Measurements from ENCODE around the gene CHEK2. TPM values are rescaled to one million over a fixed set of nuclear protein-coding genes. Genes with fewer than 3 reads are reported as not detected.
"Not testable (repeated sequence)": the region's sequence is repeated elsewhere in the genome, so short reads cannot be mapped to it uniquely, and the experiment has no call there.

Gene CHEK2
- total RNA-seq, 1 donor from 2014 or later: 6.3 TPM

DNA sequence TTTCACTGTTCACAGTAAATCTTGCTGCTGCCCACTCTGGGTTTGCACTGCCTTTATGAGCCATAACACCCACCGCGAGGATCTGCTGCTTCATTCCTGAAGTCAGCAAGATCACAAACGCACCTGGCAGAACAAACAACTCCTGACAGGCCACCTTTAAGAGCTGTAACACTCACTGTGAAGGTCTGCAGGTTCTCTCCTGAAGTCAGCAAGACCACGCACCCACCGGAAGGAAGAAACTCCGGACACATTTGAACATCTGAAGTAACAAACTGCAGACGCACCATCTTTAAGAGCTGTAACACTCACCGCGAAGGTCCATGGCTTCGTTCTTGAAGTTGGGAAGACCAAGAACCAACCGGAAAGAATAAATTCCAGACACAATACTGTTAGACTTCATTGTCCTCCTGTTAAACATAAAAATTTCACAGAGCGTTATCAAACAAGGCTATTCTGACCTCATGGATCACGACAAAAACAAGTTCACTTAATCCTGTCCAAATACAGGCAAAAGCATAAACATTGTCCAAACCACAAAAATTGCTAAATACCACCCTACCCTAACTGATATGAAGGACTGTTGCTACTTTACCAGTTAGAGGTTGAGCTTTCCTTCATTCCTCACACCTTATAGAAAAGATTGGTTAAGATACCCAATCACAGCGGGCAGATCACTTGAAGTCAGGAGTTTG is 27.9 kb upstream of the CHEK2 start:
- H3K27me3 ChIP-seq (ENCODE audit: control insufficient read depth, insufficient read depth, low read length): no peaks in the 10 kb centered on the region
- FAIRE-seq: no peak
- DNase-seq (ENCODE audit: low read depth): no peak

DNA sequence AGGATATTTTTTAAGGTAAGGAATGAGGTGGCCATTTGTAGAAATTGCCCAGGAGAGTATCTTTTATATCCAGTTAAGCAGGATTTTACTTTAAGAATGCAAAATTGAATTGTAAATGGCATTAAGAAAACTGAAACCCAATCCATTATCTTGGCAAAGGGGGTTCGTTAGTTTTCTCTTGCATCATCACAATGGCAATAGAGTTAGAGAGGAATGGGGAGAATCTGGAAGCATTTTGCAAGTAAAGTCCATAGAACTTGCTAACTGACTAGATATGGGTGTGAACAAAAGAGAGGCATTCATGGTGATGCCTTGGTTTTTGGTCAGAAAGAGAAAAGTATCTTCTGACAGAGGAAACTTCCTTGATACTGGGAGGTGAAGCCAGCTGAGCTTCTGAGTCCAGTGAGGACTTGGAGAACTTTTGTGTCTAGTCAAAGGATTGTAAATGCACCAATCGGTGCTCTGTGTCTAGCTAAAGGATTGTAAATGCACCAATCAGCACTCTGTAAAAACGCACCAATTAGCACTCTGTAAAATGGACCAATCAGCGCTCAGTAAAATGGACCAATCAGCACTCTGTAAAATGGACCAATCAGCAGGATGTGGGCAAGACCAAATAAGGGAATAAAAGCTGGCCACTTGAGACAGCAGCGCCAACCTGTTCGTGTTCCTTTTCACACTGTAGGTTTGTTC is 27.2 kb upstream of the CHEK2 start:
- FAIRE-seq: no peak
- no peak for DNase-seq (ENCODE audit: low read depth)
- Histone ChIP-seq H3K27me3 (ENCODE audit: control insufficient read depth, insufficient read depth, low read length) (no peaks in the 10 kb centered on the region), H3K4me3 (ENCODE audit: low read depth, low read length) (no peak overlapping the region), H3K36me3 (ENCODE audit: control insufficient read depth, insufficient read depth, low read length) (no peaks in the 10 kb centered on the region)
- TF ChIP-seq, protein P1, sequence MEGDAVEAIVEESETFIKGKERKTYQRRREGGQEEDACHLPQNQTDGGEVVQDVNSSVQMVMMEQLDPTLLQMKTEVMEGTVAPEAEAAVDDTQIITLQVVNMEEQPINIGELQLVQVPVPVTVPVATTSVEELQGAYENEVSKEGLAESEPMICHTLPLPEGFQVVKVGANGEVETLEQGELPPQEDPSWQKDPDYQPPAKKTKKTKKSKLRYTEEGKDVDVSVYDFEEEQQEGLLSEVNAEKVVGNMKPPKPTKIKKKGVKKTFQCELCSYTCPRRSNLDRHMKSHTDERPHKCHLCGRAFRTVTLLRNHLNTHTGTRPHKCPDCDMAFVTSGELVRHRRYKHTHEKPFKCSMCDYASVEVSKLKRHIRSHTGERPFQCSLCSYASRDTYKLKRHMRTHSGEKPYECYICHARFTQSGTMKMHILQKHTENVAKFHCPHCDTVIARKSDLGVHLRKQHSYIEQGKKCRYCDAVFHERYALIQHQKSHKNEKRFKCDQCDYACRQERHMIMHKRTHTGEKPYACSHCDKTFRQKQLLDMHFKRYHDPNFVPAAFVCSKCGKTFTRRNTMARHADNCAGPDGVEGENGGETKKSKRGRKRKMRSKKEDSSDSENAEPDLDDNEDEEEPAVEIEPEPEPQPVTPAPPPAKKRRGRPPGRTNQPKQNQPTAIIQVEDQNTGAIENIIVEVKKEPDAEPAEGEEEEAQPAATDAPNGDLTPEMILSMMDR (IDR thresholded peaks at IDR 0.05; ENCODE audit: insufficient read depth, low read length, severe bottlenecking): no peak

More for the DNA sequence above, 27.9 kb upstream of the CHEK2 start:
- H3K4me3 ChIP-seq (ENCODE audit: low read depth, low read length): no peak overlapping the region
- TF ChIP-seq, protein P1 (IDR thresholded peaks at IDR 0.05; ENCODE audit: insufficient read depth, low read length, severe bottlenecking): no peak
- peaks cover 2% of the 10 kb centered on the region for H3K36me3 ChIP-seq (ENCODE audit: control insufficient read depth, insufficient read depth, low read length)

DNA sequence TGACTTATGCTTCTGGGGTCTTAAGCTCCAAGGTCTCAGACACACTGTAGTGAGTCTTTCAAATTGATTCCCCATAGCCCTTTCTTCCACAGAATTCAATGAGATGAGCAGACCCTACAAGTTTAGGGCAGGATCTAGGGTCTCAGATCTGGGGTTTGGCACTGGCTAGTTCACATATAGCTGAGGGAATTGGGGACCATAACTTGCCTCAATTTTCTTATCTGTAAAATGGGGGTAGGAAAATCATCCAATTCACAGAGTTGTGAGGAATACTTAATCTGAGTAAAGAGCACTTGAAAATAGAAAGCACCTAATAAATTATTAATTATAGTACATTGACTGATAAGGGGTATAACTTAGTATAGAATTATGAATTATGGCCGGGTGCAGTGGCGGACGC is 25.0 kb upstream of the CHEK2 start:
- no peaks in the 10 kb centered on the region for H3K36me3 ChIP-seq (ENCODE audit: control insufficient read depth, insufficient read depth, low read length)
- no peak overlapping the region for H3K4me3 ChIP-seq (ENCODE audit: low read depth, low read length)
- DNase-seq (ENCODE audit: low read depth): no peak
- TF ChIP-seq, protein P1 (IDR thresholded peaks at IDR 0.05; ENCODE audit: insufficient read depth, low read length, severe bottlenecking): no peak
- no peaks in the 10 kb centered on the region for H3K27me3 ChIP-seq (ENCODE audit: control insufficient read depth, insufficient read depth, low read length)
- FAIRE-seq: no peak

DNA sequence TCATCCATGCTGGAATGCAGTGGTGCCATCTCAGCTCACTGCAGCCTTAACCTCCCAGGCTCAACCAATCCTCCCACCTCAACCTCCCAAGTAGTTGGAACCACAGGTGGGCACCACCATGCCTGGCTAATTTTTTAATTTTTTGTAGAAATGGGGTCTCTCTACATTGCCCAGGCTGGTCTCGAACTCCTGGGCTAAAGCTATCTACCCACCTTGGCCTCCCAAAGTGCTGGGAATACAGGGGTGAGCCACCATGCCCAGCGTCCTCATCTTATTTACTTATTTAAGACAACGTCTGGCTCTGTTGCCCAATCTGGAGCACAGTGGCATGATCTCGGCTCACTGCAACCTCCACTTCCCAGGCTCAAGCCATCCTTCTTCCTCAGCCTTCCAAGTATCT is 20.4 kb upstream of the CHEK2 start:
- FAIRE-seq; DNase-seq (ENCODE audit: low read depth); H3K4me3 ChIP-seq (ENCODE audit: low read depth, low read length); H3K36me3 ChIP-seq (ENCODE audit: control insufficient read depth, insufficient read depth, low read length); H3K27me3 ChIP-seq (ENCODE audit: control insufficient read depth, insufficient read depth, low read length): not testable (repeated sequence)

DNA sequence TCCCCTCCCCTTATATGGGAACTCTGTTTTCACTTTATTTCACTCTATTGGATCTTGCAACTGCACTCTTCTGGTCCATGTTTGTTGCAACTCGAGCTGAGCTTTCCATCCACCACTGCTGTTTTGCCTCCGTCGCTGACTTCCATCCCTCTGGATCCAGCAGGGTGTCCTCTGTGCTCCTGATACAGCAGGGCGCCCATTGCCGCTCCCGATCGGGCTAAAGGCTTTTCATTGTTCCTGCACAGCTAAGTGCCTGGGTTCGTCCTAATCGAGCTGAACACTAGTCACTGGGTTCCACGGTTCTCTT is 19.8 kb upstream of the CHEK2 start:
- TF ChIP-seq, protein P1 (IDR thresholded peaks at IDR 0.05; ENCODE audit: insufficient read depth, low read length, severe bottlenecking): no peak
- Histone ChIP-seq H3K36me3 (ENCODE audit: control insufficient read depth, insufficient read depth, low read length) (no peaks in the 10 kb centered on the region), H3K4me3 (ENCODE audit: low read depth, low read length) (no peak overlapping the region), H3K27me3 (ENCODE audit: control insufficient read depth, insufficient read depth, low read length) (no peaks in the 10 kb centered on the region)
- FAIRE-seq: no peak
- DNase-seq (ENCODE audit: low read depth): no peak

DNA sequence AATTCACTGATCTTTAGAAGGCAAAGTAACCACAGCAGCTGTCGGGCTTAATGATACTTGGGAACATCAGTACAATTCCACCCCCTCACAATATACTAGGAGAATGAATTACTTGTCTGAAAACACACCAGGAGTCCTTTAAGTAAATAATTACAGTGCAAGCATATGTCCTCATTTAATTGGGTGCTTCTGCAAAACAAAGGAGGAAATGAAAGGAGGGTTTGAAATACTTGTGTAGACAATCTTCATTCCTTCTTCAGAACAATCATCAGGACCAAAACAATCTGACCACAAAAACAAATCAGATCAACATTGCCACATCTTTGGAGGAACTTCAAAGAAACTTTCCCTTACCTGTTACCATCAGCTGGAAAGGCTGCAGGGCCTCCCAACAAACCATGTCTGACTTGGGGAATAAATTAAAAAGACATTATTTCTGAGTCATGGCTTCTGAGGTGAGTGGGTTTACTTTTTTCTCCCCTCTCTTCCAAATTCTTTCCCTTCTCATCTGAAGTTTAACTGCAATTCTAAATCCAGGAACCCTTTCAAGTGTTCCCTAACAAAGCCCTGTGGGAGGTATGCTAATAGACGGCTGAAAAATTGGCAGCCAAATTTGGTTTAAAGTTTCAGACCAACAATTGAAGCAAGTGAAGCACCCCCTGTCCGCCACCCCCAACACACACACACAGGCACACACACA is 18.4 kb upstream of the CHEK2 start:
- H3K36me3 ChIP-seq (ENCODE audit: control insufficient read depth, insufficient read depth, low read length): no peaks in the 10 kb centered on the region
- no peak overlapping the region for H3K4me3 ChIP-seq (ENCODE audit: low read depth, low read length)
- DNase-seq (ENCODE audit: low read depth) (peak; percentile 25), FAIRE-seq (no peak)
- H3K27me3 ChIP-seq (ENCODE audit: control insufficient read depth, insufficient read depth, low read length): no peaks in the 10 kb centered on the region
- TF ChIP-seq, protein P1 (IDR thresholded peaks at IDR 0.05; ENCODE audit: insufficient read depth, low read length, severe bottlenecking): no peak

DNA sequence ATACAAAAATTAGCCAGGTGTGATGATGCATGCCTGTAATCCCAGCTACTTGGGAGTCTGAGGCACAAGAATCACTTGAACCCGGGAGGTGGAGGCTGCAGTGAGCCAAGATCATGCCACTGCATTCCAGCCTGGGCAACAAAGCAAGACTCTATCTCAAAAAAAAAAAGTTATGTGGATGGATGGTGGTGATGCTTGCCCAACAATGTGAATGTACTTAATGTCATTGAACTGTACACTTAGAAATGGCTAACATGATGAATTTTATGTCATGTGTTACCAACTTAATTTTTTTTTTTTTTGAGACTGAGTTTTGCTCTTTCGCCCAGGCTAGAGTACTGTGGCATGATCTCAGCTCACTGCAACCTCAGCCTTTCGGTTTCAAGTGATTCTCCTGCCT is 12.9 kb upstream of the CHEK2 start:
- H3K4me3 ChIP-seq (ENCODE audit: low read depth, low read length); H3K36me3 ChIP-seq (ENCODE audit: control insufficient read depth, insufficient read depth, low read length); FAIRE-seq; H3K27me3 ChIP-seq (ENCODE audit: control insufficient read depth, insufficient read depth, low read length); DNase-seq (ENCODE audit: low read depth): not testable (repeated sequence)

All from bronchial epithelial cell (primary cell).